GM19438 (cell line): Measurements from ENCODE around the gene GRM6.

ENCODE experiments used
- ATAC-seq: cut with Tn5 transposase; IDR thresholded peaks from one replicate; pipeline ENCODE4 v1.9.1; 2021; ENCODE audit warnings: low read depth; ENCODE audit not compliant: unreplicated experiment

Gene GRM6

DNA sequence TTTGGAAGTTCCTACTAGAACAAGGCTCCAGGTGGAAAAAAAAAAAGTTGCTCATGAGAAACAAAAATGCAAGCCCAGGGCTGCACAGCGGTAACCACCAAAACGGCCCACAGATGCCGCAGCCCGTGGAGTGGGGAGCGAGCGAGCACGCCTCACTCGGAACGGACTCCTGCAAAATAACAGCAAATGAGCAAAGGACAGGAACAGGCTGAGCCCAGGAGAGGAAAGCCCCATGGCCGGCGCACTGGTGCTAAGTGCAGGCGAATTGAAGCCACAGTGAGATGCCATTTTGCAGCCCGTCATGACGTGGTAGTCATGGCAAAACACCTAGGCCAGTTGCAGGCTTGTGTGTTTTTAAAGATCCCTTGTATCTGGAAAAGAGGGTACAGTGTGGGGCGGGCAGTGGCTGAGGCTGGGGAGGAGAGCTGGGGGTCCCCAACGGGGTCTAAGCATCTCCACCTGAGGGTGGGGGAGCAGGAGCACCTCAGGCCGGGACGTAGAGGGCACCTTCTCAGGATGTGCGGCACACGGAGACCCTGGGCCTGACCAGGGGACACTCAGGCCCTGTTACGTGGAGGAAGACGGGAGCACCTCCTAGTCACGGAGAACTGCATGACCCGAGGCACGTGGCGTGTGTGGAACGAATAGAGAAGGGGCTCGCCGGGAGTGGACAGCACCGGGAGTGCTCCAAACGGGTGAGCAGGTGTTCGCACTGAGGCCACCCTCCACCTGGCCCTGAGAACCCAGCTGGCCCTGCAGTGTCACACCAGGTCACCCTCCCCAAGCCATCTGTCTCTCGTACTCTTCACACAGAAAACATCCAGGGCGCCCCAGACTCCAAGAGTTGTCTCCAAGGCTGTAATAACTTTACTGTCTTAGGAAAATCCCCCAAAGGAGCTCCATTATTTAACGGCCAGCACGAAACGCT lies 10.7 kb downstream of the GRM6 start:
- ATAC-seq = no peak

DNA sequence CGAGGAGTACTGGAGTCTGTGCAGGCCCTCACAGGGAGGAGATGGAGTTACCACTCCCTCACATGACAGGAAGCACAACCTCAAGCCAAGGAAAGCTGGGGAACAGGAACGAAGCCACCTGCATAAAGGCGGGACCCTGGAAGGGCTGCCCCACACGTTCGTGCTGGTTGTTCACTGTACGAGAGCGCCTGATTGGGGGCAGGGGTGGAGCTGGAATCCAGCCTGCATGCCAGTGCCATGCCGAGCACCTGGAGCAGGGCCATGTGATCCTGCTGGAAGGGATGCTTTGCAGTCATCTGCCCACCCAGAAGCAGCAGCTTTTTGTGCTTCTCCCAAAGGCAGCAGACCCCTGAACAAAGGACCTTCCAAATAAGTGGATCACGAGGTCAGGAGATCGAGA lies 11.4 kb downstream of the GRM6 start:
- ATAC-seq = no peak

DNA sequence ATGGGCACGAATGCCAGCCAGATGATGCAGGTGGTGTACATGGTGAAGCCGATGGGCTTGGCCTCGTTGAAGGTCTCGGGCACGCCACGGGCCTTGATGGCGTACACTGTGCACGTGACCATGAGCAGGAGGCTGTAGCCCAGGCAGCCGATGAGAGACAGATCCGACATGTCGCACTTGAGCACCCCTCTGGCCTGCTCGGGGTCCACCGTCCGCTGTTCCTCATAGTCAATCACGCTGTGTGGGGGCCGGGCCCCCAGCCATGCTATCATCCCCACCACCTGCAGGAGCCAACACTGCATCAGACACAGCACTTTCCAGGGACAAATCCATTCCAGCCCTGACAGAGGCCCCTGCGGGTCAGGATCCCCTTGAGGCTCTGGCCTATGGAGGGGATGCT lies 12.2 kb downstream of the GRM6 start:
- ATAC-seq = no peak

DNA sequence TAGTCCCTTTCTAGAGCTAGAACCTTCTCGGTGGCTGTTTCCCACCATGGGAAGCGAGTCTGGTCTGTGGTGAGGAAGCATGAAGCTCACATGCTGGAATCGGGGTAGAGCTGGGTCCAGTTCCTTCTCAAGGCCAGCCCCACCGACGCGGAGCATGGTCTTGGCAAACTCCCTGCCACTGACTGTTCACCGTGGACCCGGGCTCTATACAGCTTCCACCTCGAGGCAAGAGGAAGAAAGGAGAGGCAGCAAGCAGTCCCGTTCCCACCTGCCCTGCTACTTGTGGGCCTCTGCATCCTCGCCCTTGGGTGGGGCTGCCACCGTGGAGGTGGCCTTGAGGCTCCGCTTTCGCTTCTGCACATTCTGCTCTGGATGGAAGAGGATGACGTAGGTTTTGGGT lies 13.7 kb downstream of the GRM6 start:
- no peak for ATAC-seq

DNA sequence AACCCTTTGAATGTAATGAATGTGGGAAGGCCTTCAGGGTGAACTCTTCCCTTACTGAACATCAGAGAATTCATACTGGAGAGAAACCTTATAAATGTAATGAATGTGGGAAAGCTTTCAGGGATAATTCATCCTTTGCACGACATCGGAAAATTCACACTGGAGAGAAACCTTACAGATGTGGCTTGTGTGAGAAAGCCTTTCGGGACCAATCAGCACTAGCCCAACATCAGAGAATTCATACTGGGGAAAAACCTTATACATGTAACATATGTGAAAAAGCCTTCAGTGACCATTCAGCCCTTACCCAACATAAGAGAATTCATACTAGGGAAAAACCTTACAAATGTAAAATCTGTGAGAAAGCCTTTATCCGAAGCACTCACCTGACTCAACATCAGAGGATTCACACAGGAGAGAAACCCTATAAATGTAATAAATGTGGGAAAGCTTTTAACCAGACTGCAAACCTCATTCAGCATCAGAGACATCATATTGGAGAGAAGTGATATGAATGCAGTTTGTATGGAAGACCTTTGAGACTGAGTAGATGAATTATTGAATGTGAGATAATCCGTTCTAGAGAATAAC lies 29.6 kb downstream of the GRM6 start:
- no peak for ATAC-seq

DNA sequence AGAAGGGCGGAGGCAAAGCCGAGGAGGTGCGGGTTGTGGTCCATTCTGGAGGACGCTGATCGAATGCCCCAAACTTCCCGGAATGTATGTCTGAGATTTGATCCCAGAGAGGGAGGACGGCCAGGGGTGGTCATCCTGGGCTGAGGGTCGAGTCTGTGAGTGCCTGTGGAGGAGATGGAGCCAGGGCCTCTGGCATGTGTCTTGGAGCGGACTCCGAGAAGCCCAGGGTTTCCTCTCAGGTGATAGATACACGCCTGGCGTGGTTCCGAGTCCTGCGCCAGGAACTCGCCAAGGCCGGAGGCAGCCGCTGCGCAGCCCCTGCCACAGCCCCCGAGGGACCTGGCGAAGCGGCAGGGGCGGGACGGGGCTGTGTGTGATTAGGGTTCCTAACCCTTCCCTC lies 53.8 kb downstream of the GRM6 start:
- no peak for ATAC-seq

DNA sequence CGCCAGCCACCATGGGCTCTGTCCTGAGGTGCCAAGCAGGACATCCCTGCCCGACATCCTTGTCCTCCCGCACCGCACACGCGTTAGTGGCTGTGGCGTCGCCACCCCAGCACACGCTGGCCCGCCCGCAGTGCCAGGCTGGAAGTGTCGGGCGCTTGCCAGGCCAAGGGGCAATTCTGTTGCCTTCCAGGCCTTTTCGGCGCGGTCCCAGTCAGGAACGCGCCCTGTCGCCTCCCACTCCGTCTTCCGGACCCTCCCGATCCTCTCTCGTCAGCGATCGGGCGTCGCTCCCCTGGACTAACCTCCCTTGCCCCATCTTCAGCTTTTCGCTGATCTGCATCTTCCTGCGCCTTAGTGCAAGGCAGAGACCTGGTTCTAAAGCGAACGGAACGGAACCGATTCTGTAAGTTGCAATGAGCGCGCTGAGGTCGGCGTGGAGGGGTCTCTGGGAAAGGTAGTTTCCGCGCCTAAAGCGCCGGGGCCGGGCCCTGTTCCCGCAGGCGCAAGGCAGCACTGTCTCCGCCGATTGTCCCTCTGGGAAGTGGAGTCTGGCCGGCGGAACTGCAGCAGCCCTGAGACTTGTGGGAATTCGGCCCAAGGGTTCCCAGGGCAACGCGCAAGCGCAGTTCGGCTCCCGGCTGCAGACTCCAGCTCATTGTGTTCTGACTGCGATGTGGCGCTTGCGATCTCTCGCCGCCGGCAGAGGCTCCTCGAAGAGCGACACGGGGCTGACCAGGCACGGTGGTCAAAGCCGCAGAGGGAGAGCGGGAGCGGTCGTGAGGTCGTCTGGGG lies 54.4 kb downstream of the GRM6 start, which contains the start of gene ZNF454:
ZNF454 (plus strand) TSS at position 630 of the 792 bp plus-strand sequence. CDS start 1,594 bp downstream, outside the sequence.
- ATAC-seq = no peak

DNA sequence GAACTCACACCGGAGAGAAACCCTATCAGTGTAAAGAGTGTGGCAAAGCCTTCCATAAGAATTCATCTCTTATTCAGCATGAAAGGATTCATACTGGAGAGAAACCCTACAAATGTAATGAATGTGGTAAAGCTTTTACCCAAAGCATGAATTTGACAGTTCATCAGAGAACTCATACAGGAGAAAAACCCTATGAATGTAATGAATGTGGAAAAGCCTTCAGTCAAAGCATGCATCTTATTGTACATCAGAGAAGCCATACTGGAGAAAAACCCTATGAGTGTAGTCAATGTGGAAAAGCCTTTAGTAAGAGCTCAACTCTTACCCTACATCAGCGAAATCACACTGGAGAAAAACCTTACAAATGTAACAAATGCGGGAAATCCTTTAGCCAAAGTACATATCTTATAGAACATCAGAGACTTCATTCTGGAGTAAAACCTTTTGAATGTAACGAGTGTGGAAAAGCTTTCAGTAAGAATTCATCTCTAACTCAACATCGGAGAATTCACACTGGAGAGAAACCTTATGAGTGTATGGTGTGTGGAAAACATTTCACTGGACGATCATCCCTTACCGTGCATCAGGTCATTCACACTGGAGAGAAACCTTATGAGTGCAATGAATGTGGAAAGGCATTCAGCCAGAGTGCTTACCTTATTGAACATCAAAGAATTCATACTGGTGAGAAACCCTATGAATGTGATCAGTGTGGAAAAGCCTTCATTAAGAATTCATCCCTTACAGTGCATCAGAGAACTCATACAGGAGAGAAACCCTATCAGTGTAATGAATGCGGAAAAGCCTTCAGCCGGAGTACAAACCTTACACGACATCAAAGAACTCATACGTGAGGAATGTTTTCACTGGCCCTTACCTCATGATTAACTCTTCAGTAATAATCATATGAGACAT lies 63.0 kb downstream of the GRM6 start:
- ATAC-seq = no peak
